ENCODE measurements around the gene CST1.
"Not testable (repeated sequence)": the region's sequence is repeated elsewhere in the genome, so short reads cannot be mapped to it uniquely, and the experiment has no call there.

DNA sequence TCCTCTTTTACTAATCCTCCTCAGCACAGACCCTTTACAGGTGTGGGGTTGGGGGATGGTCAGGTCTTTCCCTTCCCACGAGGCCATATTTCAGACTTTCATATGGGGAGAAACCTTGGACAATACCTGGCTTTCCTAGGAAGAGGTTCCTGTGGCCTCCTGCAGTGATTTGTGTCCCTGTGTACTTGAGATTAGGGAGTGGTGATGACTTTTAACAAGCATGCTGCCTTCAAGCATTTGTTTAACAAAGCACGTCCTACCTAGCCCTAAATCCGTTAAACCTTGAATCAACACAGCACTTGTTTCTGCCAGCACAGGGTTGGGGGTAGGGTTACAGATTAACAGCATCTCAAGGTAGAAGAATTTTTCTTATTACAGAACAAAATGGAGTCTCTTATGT, 6.1 kb upstream of the CST1 start:
- TF ChIP-seq, protein P1, sequence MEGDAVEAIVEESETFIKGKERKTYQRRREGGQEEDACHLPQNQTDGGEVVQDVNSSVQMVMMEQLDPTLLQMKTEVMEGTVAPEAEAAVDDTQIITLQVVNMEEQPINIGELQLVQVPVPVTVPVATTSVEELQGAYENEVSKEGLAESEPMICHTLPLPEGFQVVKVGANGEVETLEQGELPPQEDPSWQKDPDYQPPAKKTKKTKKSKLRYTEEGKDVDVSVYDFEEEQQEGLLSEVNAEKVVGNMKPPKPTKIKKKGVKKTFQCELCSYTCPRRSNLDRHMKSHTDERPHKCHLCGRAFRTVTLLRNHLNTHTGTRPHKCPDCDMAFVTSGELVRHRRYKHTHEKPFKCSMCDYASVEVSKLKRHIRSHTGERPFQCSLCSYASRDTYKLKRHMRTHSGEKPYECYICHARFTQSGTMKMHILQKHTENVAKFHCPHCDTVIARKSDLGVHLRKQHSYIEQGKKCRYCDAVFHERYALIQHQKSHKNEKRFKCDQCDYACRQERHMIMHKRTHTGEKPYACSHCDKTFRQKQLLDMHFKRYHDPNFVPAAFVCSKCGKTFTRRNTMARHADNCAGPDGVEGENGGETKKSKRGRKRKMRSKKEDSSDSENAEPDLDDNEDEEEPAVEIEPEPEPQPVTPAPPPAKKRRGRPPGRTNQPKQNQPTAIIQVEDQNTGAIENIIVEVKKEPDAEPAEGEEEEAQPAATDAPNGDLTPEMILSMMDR (IDR thresholded peaks at IDR 0.05), result not testable (repeated sequence)
- not testable (repeated sequence) for TF ChIP-seq POLR2A, EP300, POLR2AphosphoS5 (IDR thresholded peaks at IDR 0.05)
